ENCODE data around the gene SRM.

DNA sequence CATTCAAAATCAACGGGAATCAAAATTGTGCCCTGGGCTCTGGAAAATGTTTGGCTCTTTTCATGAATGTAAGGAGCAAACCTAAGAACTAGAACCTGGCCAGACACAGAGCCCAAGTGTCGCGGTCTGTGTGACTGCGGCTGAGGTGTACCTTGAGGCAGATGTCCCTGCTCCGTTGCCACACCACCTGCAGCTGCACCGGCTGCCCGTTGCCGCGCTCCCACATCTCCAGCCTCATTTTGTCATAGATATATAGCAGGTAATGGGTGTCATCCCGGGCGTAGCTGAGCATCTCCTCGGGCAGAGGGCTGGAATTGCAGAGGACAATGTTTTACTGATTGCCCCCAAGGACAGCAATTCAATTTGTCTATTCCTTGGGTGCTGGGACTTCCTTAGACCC lies 21.1 kb upstream of the SRM start:
- TF ChIP-seq, protein P1, sequence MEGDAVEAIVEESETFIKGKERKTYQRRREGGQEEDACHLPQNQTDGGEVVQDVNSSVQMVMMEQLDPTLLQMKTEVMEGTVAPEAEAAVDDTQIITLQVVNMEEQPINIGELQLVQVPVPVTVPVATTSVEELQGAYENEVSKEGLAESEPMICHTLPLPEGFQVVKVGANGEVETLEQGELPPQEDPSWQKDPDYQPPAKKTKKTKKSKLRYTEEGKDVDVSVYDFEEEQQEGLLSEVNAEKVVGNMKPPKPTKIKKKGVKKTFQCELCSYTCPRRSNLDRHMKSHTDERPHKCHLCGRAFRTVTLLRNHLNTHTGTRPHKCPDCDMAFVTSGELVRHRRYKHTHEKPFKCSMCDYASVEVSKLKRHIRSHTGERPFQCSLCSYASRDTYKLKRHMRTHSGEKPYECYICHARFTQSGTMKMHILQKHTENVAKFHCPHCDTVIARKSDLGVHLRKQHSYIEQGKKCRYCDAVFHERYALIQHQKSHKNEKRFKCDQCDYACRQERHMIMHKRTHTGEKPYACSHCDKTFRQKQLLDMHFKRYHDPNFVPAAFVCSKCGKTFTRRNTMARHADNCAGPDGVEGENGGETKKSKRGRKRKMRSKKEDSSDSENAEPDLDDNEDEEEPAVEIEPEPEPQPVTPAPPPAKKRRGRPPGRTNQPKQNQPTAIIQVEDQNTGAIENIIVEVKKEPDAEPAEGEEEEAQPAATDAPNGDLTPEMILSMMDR (IDR thresholded peaks at IDR 0.05), result no peak
- TF ChIP-seq POLR2A (IDR thresholded peaks at IDR 0.05), result no peak
